K562 (cell line): ENCODE data around the gene SH3RF1. TPM values are rescaled to one million over a fixed set of nuclear protein-coding genes. Genes with fewer than 3 reads are reported as not detected.

Source experiments
- BRF1 ChIP-seq: IDR thresholded peaks from 3 replicates; pipeline ENCODE4 v1.6.1; 2011; ENCODE audit warnings: borderline replicate concordance, mild to moderate bottlenecking; ENCODE audit not compliant: insufficient read length; ENCODE audit errors: extremely low read depth
- CHD7 ChIP-seq: fragments of 200-600 bp; sonication (generic); IDR thresholded peaks from one replicate; pipeline ENCODE4 v1.6.1; 2012; ENCODE audit warnings: mild to moderate bottlenecking, low read depth, low read length, inconsistent platforms
- FOXP1 ChIP-seq: sonication (generic); formaldehyde crosslinking; IDR thresholded peaks from 2 replicates; pipeline ENCODE4 v1.8.0; 2022; ENCODE audit warnings: mild to moderate bottlenecking, missing genetic modification reagents
- GATAD2B ChIP-seq: fragments of 450-650 bp; IDR thresholded peaks from 2 replicates; pipeline ENCODE4 v1.6.1; 2017; ENCODE audit warnings: mild to moderate bottlenecking, borderline replicate concordance
- HNRNPH1 ChIP-seq: fragments of 200-400 bp; formaldehyde crosslinking; optimal IDR thresholded peaks from 2 replicates; pipeline ENCODE3; 2017; ENCODE audit warnings: low read depth, mild to moderate bottlenecking, low read length, moderate library complexity
- ID3 ChIP-seq, 2 experiments: fragments of 250-450 bp in 1 of 2; fragments of 450-650 bp in 1 of 2; sonication (Bioruptor Pico) in 1 of 2; IDR thresholded peaks; 2 replicates each; pipeline versions ENCODE4 v1.6.1 to v1.8.0; 2016 to 2021; ENCODE audit warnings: mild to moderate bottlenecking in 2 of 2, moderate library complexity in 2 of 2, missing compliant biosample characterization in 1 of 2, missing genetic modification characterization in 1 of 2
- KHSRP ChIP-seq: fragments of 450-650 bp; IDR thresholded peaks from 2 replicates; pipeline ENCODE4 v1.6.1; 2017
- RB1 ChIP-seq: fragments of 450-650 bp; IDR thresholded peaks from 2 replicates; pipeline ENCODE4 v1.6.1; 2017; ENCODE audit warnings: low read depth, mild to moderate bottlenecking
- SIRT6 ChIP-seq: IDR thresholded peaks from one replicate; pipeline ENCODE4 v1.6.1; 2012; ENCODE audit warnings: low read depth, mild to moderate bottlenecking, control low read depth, inconsistent platforms, low read length, moderate library complexity
- SLC30A9 ChIP-seq: fragments of 250-450 bp; sonication (Bioruptor Pico); IDR thresholded peaks from 2 replicates; pipeline ENCODE4 v1.8.0; 2022; ENCODE audit warnings: mild to moderate bottlenecking, moderate library complexity
- SNRNP70 ChIP-seq: fragments of 200-400 bp; formaldehyde crosslinking; optimal IDR thresholded peaks from 2 replicates; pipeline ENCODE3; 2017; ENCODE audit warnings: low read depth, low read length
- ZNF41 ChIP-seq: fragments of 250-450 bp; sonication (Bioruptor Pico); conservative IDR thresholded peaks from 2 replicates; pipeline ENCODE4 v1.4.0; 2020; ENCODE audit warnings: mild to moderate bottlenecking
- polyA plus RNA-seq, 8 experiments: library from polyadenylated mRNA; depleted of rRNA in 4 of 8; stranded (reverse) in 5 of 8; unstranded in 3 of 8; fragments of >200 nt; fragmentation: Nextera tagmentation in 2 of 8; fragmentation: Illumina TruSeq in 1 of 8; extraction: Ambion mirVana in 2 of 8; extraction: Trizol in 1 of 8; gene quantifications; 2 replicates each; pipeline versions ENCODE4 v1.2.1 to v1.2.3, GENCODE V29; 2011 to 2014; ENCODE audit warnings: inconsistent platforms in 1 of 8, missing spikeins in 1 of 8
- total RNA-seq, 7 experiments: library from RNA; depleted of rRNA in 6 of 7; stranded (reverse); fragments of >200 nt in 6 of 7; fragmentation: Illumina TruSeq in 2 of 7; extraction: Trizol in 2 of 7; gene quantifications; 2 replicates each; pipeline versions ENCODE4 v1.2.1 to v1.2.3, GENCODE V29; 2011 to 2021; ENCODE audit warnings: low replicate concordance in 1 of 7

The SH3RF1 gene
- total and polyA plus RNA-seq, 9 of the 15 experiments (the other 6 are each of a cell fraction or from before 2014, with no cell fraction given), result 0.04 to 0.16 (median 0.11) TPM; not detected in 6

GRCh38 chr4:169236078-169236477 is 34.7 kb downstream of the SH3RF1 start (continued):
- TF ChIP-seq SIRT6 (no peak), ID3 (CRISPR knock-in tag; IDR thresholded peaks at IDR 0.05) (no peak), ID3 (tag; IDR thresholded peaks at IDR 0.05) (no peak), SLC30A9 (CRISPR knock-in tag) (no peak), HNRNPH1 (no peak), ZNF41 (CRISPR knock-in tag) (no peak), SNRNP70 (no peak), FOXP1 (no peak), KHSRP (no peak), RB1 (no peak), GATAD2B (no peak), BRF1 (no peak), CHD7 (no peak)
